SKM-1 (cell line): ENCODE measurements around the gene IKZF3.
"Not testable (repeated sequence)": the region's sequence is repeated elsewhere in the genome, so short reads cannot be mapped to it uniquely, and the experiment has no call there.

Experiments
- DNase-seq: peaks from one replicate; lab custom pipeline; 2025; ENCODE audit not compliant: unreplicated experiment; lab: John Stamatoyannopoulos, UW

The IKZF3 gene

GRCh38 chr17:39861235-39861634 lies 2.9 kb downstream of the IKZF3 start:
- DNase-seq, result no peak

- DNase-seq, result not testable (repeated sequence)
Measured at GRCh38 chr17:39855911-39856649, 8.0 kb downstream of the IKZF3 start.

- no peak for DNase-seq
Measured at GRCh38 chr17:39854909-39855308, 9.2 kb downstream of the IKZF3 start.

- DNase-seq, result no peak
Measured at GRCh38 chr17:39852239-39852638, 11.9 kb downstream of the IKZF3 start.

GRCh38 chr17:39850186-39850585 lies 13.9 kb downstream of the IKZF3 start:
- not testable (repeated sequence) for DNase-seq

GRCh38 chr17:39848600-39848999 lies 15.5 kb downstream of the IKZF3 start:
- no peak for DNase-seq

- no peak for DNase-seq
Measured at GRCh38 chr17:39846205-39846604, 17.9 kb downstream of the IKZF3 start.

GRCh38 chr17:39845052-39845846 lies 18.9 kb downstream of the IKZF3 start:
- no peak for DNase-seq

GRCh38 chr17:39841134-39841683 lies 22.9 kb downstream of the IKZF3 start:
- DNase-seq, result no peak

GRCh38 chr17:39838784-39839183 lies 25.3 kb downstream of the IKZF3 start:
- no peak for DNase-seq

- no peak for DNase-seq
Measured at GRCh38 chr17:39838057-39838456, 26.1 kb downstream of the IKZF3 start.

- DNase-seq, result no peak
Measured at GRCh38 chr17:39836117-39836516, 28.0 kb downstream of the IKZF3 start.

GRCh38 chr17:39835038-39835786 lies 28.9 kb downstream of the IKZF3 start:
- no peak for DNase-seq

GRCh38 chr17:39834017-39834416 lies 30.1 kb downstream of the IKZF3 start:
- DNase-seq, result no peak

- DNase-seq, result no peak
Measured at GRCh38 chr17:39831588-39831987, 32.5 kb downstream of the IKZF3 start.

- DNase-seq, result no peak
Measured at GRCh38 chr17:39828443-39828842, 35.7 kb downstream of the IKZF3 start.

- no peak for DNase-seq
Measured at GRCh38 chr17:39826334-39826733, 37.8 kb downstream of the IKZF3 start.

- DNase-seq, result no peak
Measured at GRCh38 chr17:39823407-39824054, 40.6 kb downstream of the IKZF3 start.

- DNase-seq, result no peak
Measured at GRCh38 chr17:39822051-39822451, 42.1 kb downstream of the IKZF3 start.

- DNase-seq, result no peak
Measured at GRCh38 chr17:39820987-39821386, 43.1 kb downstream of the IKZF3 start.

GRCh38 chr17:39820541-39820940 lies 43.6 kb downstream of the IKZF3 start:
- no peak for DNase-seq
